ENCODE data around the gene BEAN1.

GRCh38 chr16:66425651-66426050, 1.4 kb upstream of the BEAN1 start:
- no peak for TF ChIP-seq CTCF (IDR thresholded peaks at IDR 0.05; ENCODE audit: low read depth, low read length)
- TF ChIP-seq MAX (IDR thresholded peaks at IDR 0.05; ENCODE audit: low read depth, low read length) = no peak
- TF ChIP-seq POLR2A (IDR thresholded peaks at IDR 0.05; ENCODE audit: extremely low read depth, insufficient read length) = no peak

Data from NB4 (cell line).